ENCODE data around the gene ZNF223. TPM values are rescaled to one million over a fixed set of nuclear protein-coding genes. Genes with fewer than 3 reads are reported as not detected.

Gene ZNF223
- 3.8 and 4.5 TPM in 2 replicates for total RNA-seq (2014; rRNA removed; shearing (Covaris generic))

DNA sequence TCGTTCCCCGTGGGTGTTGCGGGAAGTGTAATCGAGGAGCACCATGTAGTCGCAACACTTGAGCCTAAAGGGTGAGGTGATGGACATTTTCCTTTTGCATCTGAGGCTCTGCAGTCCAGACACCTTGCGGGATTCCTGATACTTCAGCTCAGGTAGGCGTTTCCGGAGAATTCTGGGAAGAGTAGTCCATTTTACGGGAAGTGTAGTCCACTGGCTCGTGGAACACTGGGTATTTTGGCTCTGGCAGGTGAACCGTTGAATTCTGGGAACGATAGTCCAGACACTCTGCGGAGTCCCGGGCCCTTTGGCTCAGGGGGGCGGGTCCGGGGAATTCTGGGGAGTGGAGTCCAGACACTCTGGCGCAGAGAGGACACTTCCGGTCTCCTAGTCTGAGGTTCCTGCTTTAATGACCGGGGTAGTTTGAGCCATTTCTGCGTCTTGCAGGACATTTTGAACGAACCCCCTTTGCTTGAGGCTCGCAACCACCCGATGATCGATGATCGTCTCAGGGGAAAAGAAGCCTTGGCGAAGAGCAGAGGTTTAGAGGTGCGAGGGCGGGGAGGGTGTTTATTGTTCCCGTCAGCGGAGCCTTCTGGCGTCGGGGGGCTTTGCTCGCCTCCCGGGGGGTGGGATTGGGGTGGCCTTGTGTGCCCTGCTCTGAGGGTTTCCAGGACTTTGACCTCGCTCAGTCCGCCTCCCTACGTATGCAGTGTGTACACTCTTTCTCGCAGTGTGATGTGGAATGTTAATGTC is at the start of gene ZNF223:
TSS of gene ZNF223 (plus strand) at position 387 of the 753 bp plus-strand sequence. CDS start 3,141 bp downstream, outside the sequence.
- DNase-seq (ENCODE audit: low spot score): peak; percentile 91

DNA sequence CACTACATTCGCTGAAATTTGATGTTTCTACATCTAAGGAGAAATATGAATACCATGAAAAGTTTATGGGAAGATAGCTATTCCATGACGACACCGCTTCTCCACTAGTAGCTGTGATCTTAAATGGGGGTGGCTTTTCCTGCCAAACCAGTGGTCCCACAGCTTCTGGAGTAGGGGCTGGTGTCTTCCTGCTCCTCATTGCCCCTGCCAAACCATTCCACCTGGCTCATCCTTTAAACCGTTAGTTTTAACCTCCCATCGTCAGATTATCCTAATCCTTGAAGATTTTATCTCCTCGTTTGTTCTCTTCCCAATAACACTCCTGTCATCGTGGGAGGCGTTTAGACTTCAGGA is 49.6 kb upstream of the ZNF223 start:
- no peak for DNase-seq (ENCODE audit: low spot score)

DNA sequence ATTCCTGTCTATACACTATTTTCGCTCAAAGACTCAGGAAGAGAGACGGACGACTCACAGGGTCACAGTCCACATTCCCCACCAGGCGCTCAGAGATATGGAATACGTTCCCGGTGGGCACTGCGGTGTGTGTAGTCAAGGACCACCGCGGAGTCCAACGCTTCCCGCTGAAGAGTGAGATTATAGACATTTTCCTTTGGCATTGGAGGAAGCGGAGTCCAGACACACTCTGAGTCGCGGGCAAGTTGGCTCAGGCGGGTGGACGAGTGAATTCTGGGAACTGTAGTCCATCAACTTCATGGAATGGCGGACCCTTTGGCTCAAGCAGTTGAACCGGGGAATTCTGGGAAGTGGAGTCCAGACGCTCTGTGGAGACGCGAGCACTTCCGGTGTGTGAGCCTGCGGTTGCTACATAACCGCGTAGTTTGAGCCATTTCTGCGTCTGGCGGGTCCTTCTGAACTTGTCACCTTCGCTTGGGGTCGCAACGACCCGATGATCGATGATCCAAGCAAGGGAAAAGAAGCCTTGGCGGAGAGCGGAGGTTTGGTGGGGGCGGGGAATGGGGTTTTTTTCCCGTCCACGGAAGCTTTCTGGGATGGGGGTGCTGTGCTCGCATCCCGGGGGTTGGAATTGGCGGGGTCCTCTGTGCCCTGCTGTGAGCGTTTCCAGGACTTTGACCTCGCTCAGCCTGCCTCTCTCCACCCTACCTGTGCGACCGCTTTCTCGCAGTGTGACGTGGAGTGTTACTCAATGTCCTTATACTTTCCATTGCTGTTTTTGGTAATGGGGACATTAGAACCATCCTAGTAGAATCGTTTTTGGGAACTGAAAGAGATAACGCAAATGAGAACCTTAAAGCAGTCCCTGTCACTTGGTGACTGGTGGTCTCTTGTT is 49.0 kb upstream of the ZNF223 start, which contains the start of gene ZNF230:
TSS of gene ZNF230 (plus strand) at position 392 of the 895 bp plus-strand sequence. CDS start 4,122 bp downstream, outside the sequence.
- peak; percentile 95 for DNase-seq (ENCODE audit: low spot score)

DNA sequence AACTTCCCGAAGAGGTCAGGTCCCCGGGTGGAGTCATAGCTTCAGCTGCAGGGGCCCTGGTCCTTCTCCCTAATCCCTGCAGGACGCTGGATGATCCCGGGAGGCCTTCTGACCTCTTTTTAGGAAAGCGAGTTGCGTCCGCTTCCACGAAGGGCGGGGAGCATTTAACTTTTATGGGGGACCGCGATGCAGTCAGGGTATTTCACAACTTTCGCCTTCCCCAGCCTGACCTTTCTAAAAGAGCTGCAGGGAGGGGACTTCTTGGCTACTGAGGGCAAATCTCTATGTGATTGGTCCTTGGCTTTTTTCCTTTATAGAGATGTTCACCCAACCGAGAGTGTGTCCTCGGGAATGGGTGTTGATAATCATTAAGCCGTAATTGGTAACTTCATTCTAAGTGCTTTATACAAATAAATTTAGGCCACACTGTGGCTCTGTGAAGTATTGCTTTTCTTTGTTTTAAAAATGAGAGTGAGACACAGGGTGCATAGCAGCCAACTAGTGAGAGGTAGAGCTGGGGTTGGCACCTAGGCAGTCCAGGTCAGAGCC is 48.3 kb upstream of the ZNF223 start:
- DNase-seq (ENCODE audit: low spot score): no peak

DNA sequence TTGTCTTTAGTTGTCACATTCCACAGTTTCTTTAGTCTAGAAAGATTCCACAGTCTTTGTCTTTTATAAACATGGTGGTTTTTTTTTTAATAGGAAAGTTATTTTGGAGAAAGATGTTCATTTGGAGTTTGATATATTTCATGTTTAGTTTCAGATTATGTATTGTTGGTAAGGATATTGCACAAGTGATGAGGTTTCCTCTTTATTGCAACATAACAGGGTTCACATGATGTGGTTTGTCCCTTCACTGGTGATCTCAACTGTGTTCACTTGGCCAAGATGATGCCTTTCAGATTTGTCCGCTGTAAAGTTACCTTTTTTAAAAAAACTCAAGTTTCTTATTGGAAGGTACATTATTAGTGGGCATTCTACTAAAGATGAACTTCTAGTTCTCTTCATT is 45.9 kb upstream of the ZNF223 start:
- DNase-seq (ENCODE audit: low spot score): no peak

DNA sequence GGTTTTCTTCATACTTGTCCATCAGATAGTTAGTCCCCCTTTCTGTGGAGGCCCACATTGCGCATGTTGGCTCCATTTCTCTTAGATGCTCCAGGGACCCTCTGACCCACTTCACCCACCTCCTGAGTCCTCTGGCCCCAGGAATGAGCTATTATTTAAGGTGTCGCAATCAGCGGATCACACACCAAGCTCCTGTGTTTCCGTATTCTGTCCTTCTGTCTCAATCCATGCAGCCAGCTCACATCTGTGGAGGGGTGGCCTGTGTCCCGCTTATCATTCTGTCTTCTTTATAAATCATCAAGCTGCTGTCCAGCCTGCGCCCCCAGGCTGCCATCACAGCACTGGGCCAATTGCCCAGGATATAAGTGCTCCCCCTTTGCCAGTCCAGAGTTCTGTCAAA is 44.4 kb upstream of the ZNF223 start:
- DNase-seq (ENCODE audit: low spot score): no peak

DNA sequence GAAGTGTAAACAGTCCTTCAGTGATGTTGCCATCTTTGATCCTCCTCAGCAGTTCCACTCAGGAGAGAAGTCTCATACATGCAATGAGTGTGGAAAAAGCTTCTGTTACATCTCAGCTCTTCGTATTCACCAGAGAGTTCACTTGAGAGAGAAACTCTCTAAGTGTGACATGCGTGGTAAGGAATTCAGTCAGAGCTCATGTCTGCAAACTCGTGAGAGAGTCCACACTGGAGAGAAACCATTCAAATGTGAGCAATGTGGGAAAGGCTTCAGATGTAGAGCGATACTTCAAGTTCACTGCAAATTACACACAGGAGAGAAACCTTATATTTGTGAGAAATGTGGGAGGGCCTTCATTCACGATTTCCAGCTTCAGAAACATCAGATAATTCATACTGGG is 41.4 kb upstream of the ZNF223 start:
- DNase-seq (ENCODE audit: low spot score): no peak

DNA sequence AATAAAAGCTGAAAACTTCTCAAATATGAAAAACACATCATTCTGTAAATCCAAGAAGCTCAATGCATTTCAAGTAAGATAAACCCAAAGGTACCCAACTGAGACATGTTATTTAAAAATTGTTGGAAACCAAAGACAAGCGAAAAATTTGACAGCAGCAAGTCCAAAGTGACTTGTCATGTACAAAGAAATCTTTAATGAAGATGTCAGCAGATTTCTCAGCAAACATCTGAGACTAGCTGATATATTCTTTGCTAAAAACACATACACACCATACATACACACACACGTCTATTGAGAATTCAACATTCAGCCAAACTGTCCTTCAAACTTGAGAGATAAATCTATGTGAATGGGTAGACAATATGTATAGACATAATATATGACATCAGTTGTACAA is 32.3 kb upstream of the ZNF223 start:
- DNase-seq (ENCODE audit: low spot score): no peak

DNA sequence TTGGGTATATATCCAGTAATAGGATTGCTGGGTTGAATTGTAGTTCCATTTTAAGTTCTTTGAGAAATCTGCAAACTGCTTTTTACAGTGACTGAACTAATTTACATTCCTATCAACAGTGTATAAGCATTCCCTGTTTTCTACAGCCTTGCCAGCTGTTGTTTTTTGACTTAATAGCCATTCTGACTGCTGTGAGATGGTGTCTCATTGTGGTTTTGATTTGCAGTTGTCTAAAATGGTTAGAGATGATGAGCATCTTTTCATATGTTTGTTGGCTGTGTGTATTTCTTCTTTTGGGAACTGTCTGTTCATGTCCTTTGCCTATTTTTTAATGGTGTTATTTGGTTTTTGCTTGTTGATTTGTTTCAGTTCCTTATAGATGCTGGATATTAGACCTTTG is 30.6 kb upstream of the ZNF223 start:
- DNase-seq (ENCODE audit: low spot score): no peak

DNA sequence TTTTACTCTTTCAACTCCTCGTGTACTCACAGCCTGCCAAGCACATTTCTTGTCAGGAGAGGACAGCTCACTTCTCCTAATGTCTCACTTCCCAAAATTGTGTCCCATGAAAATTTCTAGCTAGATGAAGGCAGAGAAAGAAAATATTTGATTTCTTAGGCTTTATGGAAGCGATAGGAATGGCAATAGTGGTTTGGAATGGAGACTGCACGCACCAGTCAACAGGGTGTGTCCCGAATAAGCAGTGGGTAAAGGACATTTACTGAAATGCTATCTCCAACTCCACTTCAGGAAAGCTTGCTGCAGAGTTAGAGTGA is 27.0 kb upstream of the ZNF223 start:
- DNase-seq (ENCODE audit: low spot score): no peak

DNA sequence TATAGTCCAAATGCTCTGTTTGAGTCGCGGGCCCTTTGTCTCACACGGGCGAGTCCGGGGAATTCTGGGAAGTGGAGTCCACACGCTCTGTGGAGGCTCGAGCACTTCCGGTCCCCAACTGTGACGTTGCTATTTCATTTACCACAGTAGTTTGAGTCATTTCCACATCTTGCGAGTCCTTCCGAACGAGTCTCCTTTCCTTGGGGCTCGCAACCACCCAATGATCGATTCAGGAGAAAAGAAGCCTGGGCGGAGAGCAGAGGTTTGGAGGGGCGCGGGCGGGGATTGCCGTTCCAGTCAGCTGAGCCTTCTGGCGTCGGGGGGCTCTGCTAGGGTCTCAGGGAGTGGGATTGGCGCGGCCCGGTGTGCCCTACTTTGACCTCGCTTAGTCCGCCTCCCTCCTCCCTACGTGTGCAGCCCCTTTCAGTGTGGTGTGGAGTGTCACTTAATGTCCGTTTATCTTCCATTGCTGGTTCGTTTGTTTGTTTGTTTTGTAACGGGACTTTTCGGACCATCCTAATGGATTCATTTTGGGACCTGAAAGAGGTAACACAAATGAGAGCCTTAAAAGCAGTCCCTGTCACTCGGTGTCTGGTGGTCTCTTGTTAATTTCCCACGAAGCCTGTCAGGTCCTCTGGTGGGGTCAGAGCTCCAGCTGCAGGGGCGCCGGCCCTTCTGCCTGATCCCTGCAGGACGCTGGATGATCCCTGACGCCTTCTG is 26.5 kb upstream of the ZNF223 start, which contains the start of gene ZNF222:
TSS of gene ZNF222 (plus strand) at position 163 of the 720 bp plus-strand sequence. CDS start at position 221, 58 bp downstream.
- DNase-seq (ENCODE audit: low spot score): peak; percentile 87

DNA sequence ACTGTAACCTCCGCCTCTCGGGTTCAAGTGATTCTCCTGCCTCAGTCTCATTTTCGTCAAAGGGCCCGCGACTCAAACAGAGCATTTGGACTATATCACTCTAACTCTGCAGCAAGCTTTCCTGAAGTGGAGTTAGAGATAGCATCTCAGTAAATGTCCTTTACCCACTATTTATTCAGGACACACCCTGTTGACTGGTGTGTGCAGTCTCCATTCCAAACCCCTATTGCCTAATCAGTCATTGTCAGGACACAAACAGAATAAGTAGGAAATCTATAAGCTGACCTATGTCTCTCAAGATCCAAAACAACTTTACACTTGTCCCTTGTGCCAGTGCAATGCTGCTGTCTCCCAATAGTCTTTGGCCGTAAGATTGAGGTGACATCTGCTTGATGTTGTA is 25.2 kb upstream of the ZNF223 start:
- no peak for DNase-seq (ENCODE audit: low spot score)

DNA sequence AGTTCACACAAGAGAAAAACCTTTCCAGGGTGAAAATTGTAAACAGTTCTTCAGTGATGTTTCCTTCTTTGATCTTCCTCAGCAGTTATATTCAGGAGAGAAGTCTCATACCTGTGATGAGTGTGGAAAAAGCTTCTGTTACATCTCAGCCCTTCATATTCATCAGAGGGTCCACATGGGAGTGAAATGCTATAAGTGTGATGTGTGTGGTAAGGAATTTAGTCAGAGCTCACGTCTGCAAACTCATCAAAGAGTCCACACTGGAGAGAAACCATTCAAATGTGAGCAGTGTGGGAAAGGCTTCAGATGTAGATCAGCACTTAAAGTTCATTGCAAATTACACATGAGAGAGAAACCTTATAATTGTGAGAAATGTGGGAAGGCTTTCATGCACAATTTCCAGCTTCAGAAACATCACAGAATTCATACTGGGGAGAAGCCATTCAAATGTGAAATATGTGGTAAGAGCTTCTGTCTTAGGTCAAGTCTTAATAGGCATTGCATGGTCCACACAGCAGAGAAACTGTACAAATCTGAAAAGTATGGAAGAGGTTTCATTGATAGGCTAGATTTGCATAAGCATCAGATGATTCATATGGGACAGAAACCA is 19.7 kb upstream of the ZNF223 start:
- no peak for DNase-seq (ENCODE audit: low spot score)

DNA sequence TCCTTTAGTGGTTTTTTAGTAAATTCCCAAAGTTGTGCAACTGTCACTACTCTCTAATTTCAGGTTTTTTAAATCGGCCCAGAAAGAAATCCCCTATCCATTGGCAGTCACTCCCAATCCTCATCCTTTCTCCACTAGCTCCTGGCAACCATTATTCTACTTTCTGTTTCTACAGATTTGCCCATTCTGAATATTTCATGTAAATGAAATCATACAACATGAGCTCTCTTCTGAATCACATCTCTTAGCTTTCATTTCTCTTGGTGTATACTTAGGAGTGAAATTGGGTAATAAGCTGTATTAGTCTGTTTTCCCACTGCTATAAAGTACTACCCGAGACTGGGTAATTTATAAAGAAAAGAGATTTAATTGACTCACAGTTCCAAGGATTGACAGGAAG is 9.7 kb upstream of the ZNF223 start:
- no peak for DNase-seq (ENCODE audit: low spot score)

DNA sequence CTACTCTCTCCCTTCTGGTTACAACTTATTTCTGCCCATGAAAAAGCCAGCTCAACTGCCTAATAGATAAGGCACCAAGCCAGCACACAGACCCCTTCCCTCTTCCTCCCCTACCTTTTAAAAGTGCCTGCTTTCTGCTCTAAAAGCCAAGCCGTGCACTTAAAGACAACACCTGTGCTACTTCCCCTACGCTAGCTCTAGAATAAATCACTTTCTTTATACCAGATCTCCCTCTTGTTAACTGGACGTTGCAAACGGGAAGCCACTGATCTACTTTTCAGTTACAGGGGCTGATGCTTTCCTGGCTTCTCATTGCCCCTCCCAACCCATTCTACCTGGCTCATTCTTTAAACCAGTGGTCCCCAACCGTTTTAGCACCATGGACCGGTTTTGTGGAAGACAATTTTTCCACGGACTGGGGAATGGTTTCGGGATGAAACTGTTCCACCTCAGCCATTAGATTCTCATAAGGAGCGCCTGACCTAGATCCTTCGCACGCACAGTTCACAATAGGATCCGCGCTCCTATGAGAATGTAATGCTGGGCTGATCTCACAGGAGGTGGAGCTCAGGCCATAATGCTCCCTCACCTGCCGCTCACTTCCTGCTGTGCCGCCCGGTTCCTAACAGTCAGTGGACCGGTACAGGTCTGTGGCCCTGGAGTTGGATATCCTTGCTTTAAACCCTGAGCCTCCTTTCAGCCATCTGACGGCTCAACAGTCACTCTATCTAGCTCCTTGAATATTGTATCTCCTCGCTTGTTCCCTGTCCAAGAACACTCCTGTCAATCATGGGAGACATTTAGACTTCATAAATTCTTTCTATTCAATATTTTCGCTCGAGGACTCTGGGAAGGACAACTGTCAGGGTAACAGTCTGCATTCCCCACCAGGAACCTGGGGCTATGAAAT is 841 bp upstream of the ZNF223 start:
- no peak for DNase-seq (ENCODE audit: low spot score)

DNA sequence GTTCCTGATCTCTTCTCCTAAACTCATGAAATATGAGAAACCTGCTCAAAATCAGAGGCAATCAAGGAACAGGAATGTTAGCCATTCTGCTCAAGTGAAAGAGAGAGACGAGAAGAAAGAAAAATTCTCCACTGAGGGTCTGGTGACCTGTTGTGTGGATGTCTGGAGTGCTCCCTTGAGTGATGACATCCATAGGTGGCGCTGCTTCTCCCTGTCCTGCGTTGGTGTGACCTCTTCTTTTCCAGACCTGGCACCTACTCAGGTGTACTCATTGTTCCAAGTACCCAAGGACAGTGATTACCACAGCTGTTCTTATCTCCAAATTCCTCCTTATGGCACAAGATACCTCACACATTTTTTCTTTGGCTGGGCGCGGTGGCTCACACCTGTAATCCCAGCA is 4.0 kb downstream of the ZNF223 start:
- no peak for DNase-seq (ENCODE audit: low spot score)

DNA sequence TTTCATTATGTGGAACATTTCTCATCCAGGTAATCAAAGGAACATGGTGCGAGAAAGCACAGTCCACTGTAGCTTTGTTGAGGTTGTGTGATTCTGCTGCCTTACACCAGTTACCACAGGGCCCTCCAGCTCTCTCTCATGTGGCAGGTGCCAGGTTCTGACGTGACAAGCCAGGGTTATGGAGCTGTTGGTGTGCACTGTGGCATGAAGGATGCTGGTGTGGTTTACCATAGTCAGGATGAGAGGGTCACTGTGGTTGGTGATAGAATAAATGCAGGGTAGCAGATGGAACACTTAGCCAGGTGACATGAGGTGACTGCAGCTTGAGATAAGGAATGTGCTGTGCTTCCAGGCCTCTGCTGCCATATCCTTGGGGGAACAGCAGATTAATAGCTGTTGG is 7.4 kb downstream of the ZNF223 start:
- no peak for DNase-seq (ENCODE audit: low spot score)

DNA sequence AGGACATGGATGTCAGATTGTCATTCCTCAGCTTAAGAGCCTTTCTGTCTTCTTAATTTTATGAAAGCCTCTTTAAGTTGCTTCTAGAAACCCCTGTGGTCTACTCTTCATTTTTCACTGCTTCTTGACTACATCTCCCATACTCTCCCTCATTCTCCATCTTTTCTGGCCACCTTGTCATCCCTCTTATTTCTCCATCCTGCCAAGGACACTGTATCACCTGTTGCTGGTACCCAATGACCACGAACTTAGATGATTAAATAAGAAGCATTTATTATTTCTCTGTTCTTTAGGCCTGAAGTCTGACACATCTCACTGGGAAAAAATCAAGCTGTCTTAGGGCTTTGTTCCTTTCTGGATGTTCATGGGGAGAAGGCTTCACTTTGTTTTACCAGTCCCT is 9.2 kb downstream of the ZNF223 start:
- DNase-seq (ENCODE audit: low spot score): no peak

DNA sequence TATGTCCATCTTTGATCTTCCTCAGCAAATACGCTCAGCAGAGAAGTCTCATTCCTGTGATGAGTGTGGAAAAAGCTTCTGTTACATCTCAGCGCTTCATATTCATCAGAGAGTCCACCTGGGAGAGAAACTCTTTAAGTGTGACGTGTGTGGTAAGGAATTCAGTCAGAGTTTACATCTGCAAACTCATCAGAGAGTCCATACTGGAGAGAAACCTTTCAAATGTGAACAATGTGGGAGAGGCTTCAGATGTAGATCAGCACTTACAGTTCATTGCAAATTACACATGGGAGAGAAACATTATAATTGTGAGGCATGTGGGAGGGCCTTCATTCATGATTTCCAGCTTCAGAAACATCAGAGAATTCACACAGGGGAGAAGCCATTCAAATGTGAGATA is 14.5 kb downstream of the ZNF223 start:
- DNase-seq (ENCODE audit: low spot score): no peak

DNA sequence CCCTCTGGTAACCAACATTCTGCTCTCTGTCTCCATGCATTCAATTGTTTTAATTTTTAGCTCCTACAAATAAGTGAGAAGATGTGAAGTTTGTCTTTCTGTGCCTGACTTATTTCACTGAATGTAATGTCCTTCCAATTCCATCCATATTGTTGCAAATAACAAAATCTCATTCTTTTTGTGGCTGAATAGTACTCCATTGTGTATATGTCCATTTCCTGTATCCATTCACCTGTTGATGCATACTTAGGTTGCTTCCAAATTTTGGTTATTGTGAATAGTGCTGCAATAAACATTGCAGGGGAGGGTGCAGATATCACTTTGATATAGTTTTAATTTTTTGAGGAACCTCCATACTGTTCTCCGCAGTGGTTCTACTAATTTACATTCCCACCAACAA is 17.6 kb downstream of the ZNF223 start:
- no peak for DNase-seq (ENCODE audit: low spot score)

Measured in A172 (cell line).